Astrocyte (in vitro differentiated cells and primary cell): ENCODE measurements around the gene RAD51B.

ENCODE experiments used
- CTCF ChIP-seq: IDR thresholded peaks from 2 replicates; pipeline ENCODE4 v1.5.1; 2011; ENCODE audit warnings: low read depth, mild to moderate bottlenecking, inconsistent platforms, low read length, moderate library complexity; ENCODE audit not compliant: insufficient read depth
- EZH2 ChIP-seq: IDR thresholded peaks from 2 replicates; pipeline ENCODE4 v1.6.1; 2012; ENCODE audit warnings: mild to moderate bottlenecking, low read length, inconsistent platforms; ENCODE audit not compliant: insufficient read depth

- TF ChIP-seq EZH2 (no peak), CTCF (no peak)
These were observed 814.8 kb downstream of the RAD51B start for GRCh38 chr14:68634332-68634731.
